SK-N-SH (cell line): ENCODE measurements around the gene SH3PXD2B. TPM values are rescaled to one million over a fixed set of nuclear protein-coding genes. Genes with fewer than 3 reads are reported as not detected.

ENCODE experiments used
- CTCF ChIA-PET: fragments of 300-600, 350-600 bp; formaldehyde crosslinking; extraction: SDS; loops from one replicate; lab custom pipeline; 2021; lab: Yijun Ruan, JAX
- POLR2A ChIA-PET: fragments of 350-600 bp; sonication (Branson Sonifier 250); formaldehyde crosslinking; extraction: SDS; loops from one replicate; lab custom pipeline; 2020; ENCODE audit warnings: antibody characterized with exemption, inconsistent platforms; lab: Yijun Ruan, JAX
- DNase-seq: peaks from one replicate; pipeline ENCODE4 v3.0.0; 2012
- H2AFZ ChIP-seq: fragments of 200-600 bp; sonication (generic); 2 replicates; pipeline ENCODE4 v1.8.1; 2016; ENCODE audit warnings: antibody characterized with exemption, mild to moderate bottlenecking, low read depth
- H3F3A ChIP-seq: fragments of 200-600 bp; sonication (generic); replicated peaks from 2 replicates; pipeline ENCODE3; 2016; ENCODE audit warnings: antibody characterized with exemption, mild to moderate bottlenecking; ENCODE audit not compliant: insufficient read depth
- H3K27ac ChIP-seq, 2 experiments: fragments of 200-500 bp in 1 of 2; fragments of 200-600 bp in 1 of 2; sonication (Bioruptor generic) in 1 of 2; sonication (generic), shearing (Covaris generic) in 1 of 2; 2 replicates each; pipeline versions ENCODE4 v1.5.1 to v1.6.1; 2014 to 2016; ENCODE audit warnings: low read depth in 2 of 2, inconsistent platforms in 1 of 2, low read length in 1 of 2, mild to moderate bottlenecking in 1 of 2, mixed read lengths in 1 of 2
- H3K27me3 ChIP-seq: fragments of 200-600 bp; sonication (generic), shearing (Covaris generic); 2 replicates; pipeline ENCODE4 v1.6.1; 2016; ENCODE audit warnings: mixed run types; ENCODE audit not compliant: insufficient read depth
- H3K36me3 ChIP-seq, 2 experiments: fragments of 200-500 bp in 1 of 2; fragments of 200-600 bp in 1 of 2; sonication (Bioruptor generic) in 1 of 2; sonication (generic) in 1 of 2; replicated peaks in 1 of 2; 2 replicates each; pipeline versions ENCODE3 to v1.5.1; 2014 to 2016; ENCODE audit warnings: low read length in 1 of 2, mild to moderate bottlenecking in 1 of 2; ENCODE audit not compliant: insufficient read depth in 2 of 2, control insufficient read depth in 1 of 2
- H3K4me1 ChIP-seq, 2 experiments: fragments of 200-500 bp in 1 of 2; fragments of 200-600 bp in 1 of 2; sonication (Bioruptor generic) in 1 of 2; sonication (generic), shearing (Covaris generic) in 1 of 2; 2 replicates each; pipeline versions ENCODE4 v1.5.1 to v1.6.1; 2014 to 2016; ENCODE audit warnings: low read depth in 1 of 2, low read length in 1 of 2, mixed run types in 1 of 2; ENCODE audit not compliant: insufficient read depth in 2 of 2, control insufficient read depth in 1 of 2
- H3K4me2 ChIP-seq: fragments of 200-600 bp; sonication (generic), shearing (Covaris generic); 2 replicates; pipeline ENCODE4 v1.6.1; 2017; ENCODE audit warnings: mixed run types
- H3K4me3 ChIP-seq, 2 experiments: fragments of 200-500 bp in 1 of 2; fragments of 200-600 bp in 1 of 2; sonication (Bioruptor generic) in 1 of 2; sonication (generic), shearing (Covaris generic) in 1 of 2; 2 replicates each; pipeline versions ENCODE4 v1.5.1 to v1.8.1; 2014 to 2016; ENCODE audit warnings: low read depth in 2 of 2, inconsistent platforms in 1 of 2, low read length in 1 of 2, mild to moderate bottlenecking in 1 of 2, mixed read lengths in 1 of 2, moderate library complexity in 1 of 2
- H3K79me2 ChIP-seq: fragments of 200-600 bp; sonication (generic); 2 replicates; pipeline ENCODE4 v1.8.1; 2017; ENCODE audit warnings: mild to moderate bottlenecking; ENCODE audit not compliant: insufficient read depth
- H3K9ac ChIP-seq: fragments of 200-600 bp; sonication (generic); 2 replicates; pipeline ENCODE4 v1.6.1; 2017; ENCODE audit warnings: mixed run types
- H3K9me2 ChIP-seq: fragments of 200-600 bp; sonication (generic); 2 replicates; pipeline ENCODE4 v1.6.1; 2017; ENCODE audit warnings: mixed run types
- H3K9me3 ChIP-seq: fragments of 200-600 bp; sonication (generic); 2 replicates; pipeline ENCODE4 v1.6.1; 2017; ENCODE audit warnings: mixed run types, mild to moderate bottlenecking, moderate library complexity
- H4K20me1 ChIP-seq: fragments of 200-600 bp; sonication (generic); 2 replicates; pipeline ENCODE4 v1.6.1; 2017; ENCODE audit warnings: mild to moderate bottlenecking, mixed run types; ENCODE audit not compliant: insufficient read depth
- EP300 ChIP-seq, 2 experiments: IDR thresholded peaks; 2 replicates each; pipeline versions ENCODE4 v1.4.0 to v1.6.1; 2012; ENCODE audit warnings: borderline replicate concordance in 1 of 2, low read depth in 1 of 2, low read length in 1 of 2
- FOSL2 ChIP-seq: IDR thresholded peaks from 2 replicates; pipeline ENCODE4 v1.4.0; 2012; ENCODE audit warnings: low read depth, mild to moderate bottlenecking, moderate library complexity, borderline replicate concordance
- GATA2 ChIP-seq: sonication (generic); formaldehyde crosslinking; IDR thresholded peaks from 2 replicates; pipeline ENCODE4 v1.5.0; 2020; ENCODE audit warnings: mild to moderate bottlenecking, missing genetic modification reagents
- MXI1 ChIP-seq: IDR thresholded peaks from 2 replicates; pipeline ENCODE4 v1.6.1; 2012; ENCODE audit warnings: mild to moderate bottlenecking, low read depth, low read length, improper control_type of control experiment
- NFIC ChIP-seq: IDR thresholded peaks from 2 replicates; pipeline ENCODE4 v1.4.0; 2012; ENCODE audit warnings: borderline replicate concordance
- POLR2AphosphoS5 ChIP-seq: IDR thresholded peaks from 2 replicates; pipeline ENCODE4 v1.6.1; 2012; ENCODE audit warnings: low read depth, low read length
- RFX5 ChIP-seq: IDR thresholded peaks from 2 replicates; pipeline ENCODE4 v1.6.1; 2012; ENCODE audit warnings: mild to moderate bottlenecking, improper control_type of control experiment, low read length
- RXRA ChIP-seq: IDR thresholded peaks from 2 replicates; pipeline ENCODE4 v1.4.0; 2012; ENCODE audit warnings: low read depth, mild to moderate bottlenecking, borderline replicate concordance
- SIN3A ChIP-seq: IDR thresholded peaks from 2 replicates; pipeline ENCODE4 v1.6.1; 2012; ENCODE audit warnings: low read depth, mild to moderate bottlenecking, low read length, moderate library complexity, borderline replicate concordance
- SMC3 ChIP-seq: IDR thresholded peaks from 2 replicates; pipeline ENCODE4 v1.6.1; 2012; ENCODE audit warnings: low read depth, low read length, improper control_type of control experiment
- YY1 ChIP-seq: IDR thresholded peaks from 2 replicates; pipeline ENCODE4 v1.4.0; 2012; ENCODE audit warnings: low read depth, mild to moderate bottlenecking
- WGBS: methylation state at CpG from one replicate; pipeline ENCODE4 v1.1.6; 2017; ENCODE audit warnings: low lambda C conversion rate; 5-methylcytosine and 5-hydroxymethylcytosine counted together
- polyA plus RNA-seq, 3 experiments: library from polyadenylated mRNA; depleted of rRNA; stranded (reverse); fragments of >200 nt; gene quantifications; 2 replicates each; pipeline ENCODE4 v1.2.3, GENCODE V29; 2012
- TF ChIP-seq, protein P1 (sequence below): IDR thresholded peaks from 2 replicates; pipeline ENCODE4 v1.4.0; 2012; ENCODE audit warnings: low read depth
- TF ChIP-seq, protein P2 (sequence below): fragments of 200-600 bp; sonication (generic); IDR thresholded peaks from 2 replicates; pipeline ENCODE4 v1.6.1; 2017; ENCODE audit warnings: antibody characterized with exemption, mild to moderate bottlenecking, moderate library complexity
- TF ChIP-seq, protein P3 (sequence below): fragments of 150-350 bp; IDR thresholded peaks from 2 replicates; pipeline ENCODE4 v1.6.1; 2016; ENCODE audit warnings: mild to moderate bottlenecking, low read depth, low read length
- TF ChIP-seq, protein P4 (sequence below): IDR thresholded peaks from 2 replicates; pipeline ENCODE4 v1.4.0; 2012; ENCODE audit warnings: low read depth, borderline replicate concordance

SH3PXD2B gene
- polyA plus RNA-seq, 1 of the 3 experiments (the other 2 are of a cell fraction) = 15.0 TPM

DNA sequence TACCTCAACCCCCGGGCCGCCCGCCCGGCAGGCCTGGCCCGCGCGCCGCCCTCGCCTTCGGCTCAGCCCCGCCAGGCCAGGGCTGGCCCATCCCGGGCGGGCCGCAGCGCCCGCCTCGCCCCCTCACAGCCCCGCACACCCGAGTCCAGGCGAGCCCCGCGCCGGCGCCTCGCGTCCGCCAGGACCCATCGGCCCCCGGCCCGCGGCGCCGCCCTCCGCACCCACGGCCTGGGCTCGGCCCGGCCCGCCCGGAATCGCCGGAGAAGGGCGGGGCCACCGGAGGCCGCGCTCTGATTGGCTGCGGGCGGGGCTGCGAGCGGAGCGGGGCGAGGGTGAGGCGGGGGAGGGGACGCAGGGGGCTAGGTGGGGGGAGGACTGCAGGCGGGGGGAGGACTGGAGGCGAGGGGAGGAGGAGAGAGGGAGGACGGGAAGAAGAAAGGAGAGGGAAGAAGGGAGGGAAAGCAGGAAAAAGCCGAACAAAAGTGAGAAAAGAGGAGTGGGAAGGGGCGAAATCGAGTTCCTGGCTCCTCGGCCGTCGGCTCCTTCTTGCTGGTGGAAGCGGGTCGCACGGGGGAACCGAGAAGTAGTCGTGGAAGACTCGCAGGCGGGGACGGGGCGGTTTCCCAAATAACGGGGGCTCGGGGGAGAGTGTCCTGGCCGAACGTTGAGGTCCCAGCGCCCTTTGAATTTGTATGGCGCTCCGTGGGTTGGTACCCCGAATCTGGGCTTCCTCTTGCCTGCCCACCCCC is 170.3 kb downstream of the SH3PXD2B start:
- Histone ChIP-seq H3K9ac (peak overlapping the region; percentile 89), H3K79me2 (peaks cover 44% of the 10 kb centered on the region), H3K27ac (peak overlapping the region; percentile 58 to 86), H3F3A (peaks cover 14% of the 10 kb centered on the region), H2AFZ (peak overlapping the region; percentile 95), H3K4me2 (peak overlapping the region; percentile 94), H3K4me3 (peak overlapping the region; percentile 74 to 77), H3K27me3 (no peaks in the 10 kb centered on the region)
- ChIA-PET CTCF (interaction anchor here (0.7 to 4.4 kb wide), 11 partner anchors 9 to 179 kb away, joined by 3 to 39 read pairs (median 5); partner anchors contain the start of gene STK10), POLR2A (interaction anchor here (1.6 to 2.0 kb wide), 2 partner anchors 177 to 278 kb away, joined by 5 to 9 read pairs; partner anchors contain the start of gene FBXW11)
- peak; percentile 55 for TF ChIP-seq MXI1
- TF ChIP-seq, protein P1, sequence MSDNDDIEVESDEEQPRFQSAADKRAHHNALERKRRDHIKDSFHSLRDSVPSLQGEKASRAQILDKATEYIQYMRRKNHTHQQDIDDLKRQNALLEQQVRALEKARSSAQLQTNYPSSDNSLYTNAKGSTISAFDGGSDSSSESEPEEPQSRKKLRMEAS = 0 out of 2 replicates have a peak, but pooled peaks have one; percentile 21
- peak; percentile 71 for TF ChIP-seq POLR2AphosphoS5
- no peak for TF ChIP-seq EP300 (IDR thresholded peaks at IDR 0.05; ENCODE audit: borderline replicate concordance in 1 of 2, low read depth in 1 of 2, low read length in 1 of 2)
- TF ChIP-seq, all 33 proteins: peak for 3
- WGBS = 1% methylated on average over 38 of the region's 79 CpGs
- Histone ChIP-seq H4K20me1 (peaks cover 41% of the 10 kb centered on the region), H3K4me1 (peaks cover 5 to 8% of the 10 kb centered on the region in 2 experiments; a peak in 3 of 4 replicates), H3K9me3 (no peaks in the 10 kb centered on the region), H3K9me2 (no peaks in the 10 kb centered on the region), H3K36me3 (peaks cover 0 to 4% of the 10 kb centered on the region in 2 experiments)
- peak; percentile 98 for DNase-seq

DNA sequence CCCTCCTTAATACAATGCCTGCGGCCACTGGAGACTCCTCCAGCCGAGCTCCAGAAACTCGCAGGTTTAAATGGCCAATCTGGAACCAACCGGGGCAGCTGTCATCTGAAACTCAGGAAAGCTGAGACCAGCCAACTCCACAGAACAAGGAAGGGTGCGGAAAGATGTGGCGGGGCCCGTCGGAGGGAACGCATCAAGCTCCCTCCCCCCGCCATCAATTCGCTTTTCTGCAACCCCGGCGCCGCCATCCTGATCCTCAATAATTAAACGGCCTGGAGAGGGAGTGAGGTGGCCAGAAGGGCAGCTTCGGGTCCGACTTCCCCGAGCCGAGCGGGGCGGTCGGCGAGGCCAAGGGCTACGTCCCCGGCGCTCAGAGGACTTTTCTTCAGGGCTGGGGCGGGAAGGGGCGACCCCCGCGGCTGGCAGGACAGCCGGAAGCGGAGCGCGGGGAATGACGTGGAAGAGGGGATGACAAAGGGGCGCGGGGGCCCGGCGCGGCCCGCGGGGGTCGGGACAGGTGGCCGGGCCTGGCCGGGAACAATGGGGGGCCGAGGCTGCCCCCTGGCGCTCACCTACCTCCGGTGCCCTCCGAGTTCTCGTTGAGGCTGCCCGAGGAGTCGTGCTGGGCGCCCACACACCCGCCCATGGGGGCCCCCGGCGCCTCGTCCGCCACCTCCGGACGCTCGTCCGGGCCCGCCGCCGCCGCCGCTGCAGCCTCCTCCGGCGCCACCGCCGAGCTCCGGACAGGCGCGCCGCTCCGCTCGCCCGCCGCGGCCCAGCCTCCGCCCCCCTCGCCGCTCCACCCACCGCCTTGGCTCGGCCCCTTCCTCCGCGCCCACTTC is 171.1 kb downstream of the SH3PXD2B start, which contains the start of gene UBTD2:
TSS of gene UBTD2 (minus strand) at position 745 of the 842 bp plus-strand sequence. CDS start at position 646, 99 bp downstream.
- H3K27me3 ChIP-seq = no peaks in the 10 kb centered on the region
- peak within 1 kb of the TSS; percentile 77 to 94 for H3K4me3 ChIP-seq
- H3K9me3 ChIP-seq = no peaks in the 10 kb centered on the region
- peaks cover 49% of the 10 kb centered on the region for H4K20me1 ChIP-seq
- H3K27ac ChIP-seq = peak within 1 kb of the TSS; percentile 67 to 86
- H3F3A ChIP-seq = peaks cover 14% of the 10 kb centered on the region
- POLR2A ChIA-PET = interaction anchor here (0.5 to 2.0 kb wide), 8 partner anchors 9 to 277 kb away, joined by 3 to 9 read pairs (median 3); partner anchors contain the start of gene FBXW11
- peak within 1 kb of the TSS; percentile 89 for H3K9ac ChIP-seq
- no peaks in the 10 kb centered on the region for H3K9me2 ChIP-seq
- H3K4me2 ChIP-seq = peak within 1 kb of the TSS; percentile 94
- peak; percentile 94 for DNase-seq
- CTCF ChIA-PET = interaction anchor here (0.7 to 4.4 kb wide), 29 partner anchors 8 to 191 kb away, joined by 3 to 39 read pairs (median 4); partner anchors contain the start of gene STK10
- 0% methylated on average over 15 of the region's 87 CpGs for WGBS
- peak within 1 kb of the TSS; percentile 95 for H2AFZ ChIP-seq
- peaks cover 5 to 8% of the 10 kb centered on the region in 2 experiments; a peak in 3 of 4 replicates for H3K4me1 ChIP-seq
- H3K79me2 ChIP-seq = peaks cover 52% of the 10 kb centered on the region
- H3K36me3 ChIP-seq = peaks cover 0 to 12% of the 10 kb centered on the region in 2 experiments
- TF ChIP-seq, protein P2, sequence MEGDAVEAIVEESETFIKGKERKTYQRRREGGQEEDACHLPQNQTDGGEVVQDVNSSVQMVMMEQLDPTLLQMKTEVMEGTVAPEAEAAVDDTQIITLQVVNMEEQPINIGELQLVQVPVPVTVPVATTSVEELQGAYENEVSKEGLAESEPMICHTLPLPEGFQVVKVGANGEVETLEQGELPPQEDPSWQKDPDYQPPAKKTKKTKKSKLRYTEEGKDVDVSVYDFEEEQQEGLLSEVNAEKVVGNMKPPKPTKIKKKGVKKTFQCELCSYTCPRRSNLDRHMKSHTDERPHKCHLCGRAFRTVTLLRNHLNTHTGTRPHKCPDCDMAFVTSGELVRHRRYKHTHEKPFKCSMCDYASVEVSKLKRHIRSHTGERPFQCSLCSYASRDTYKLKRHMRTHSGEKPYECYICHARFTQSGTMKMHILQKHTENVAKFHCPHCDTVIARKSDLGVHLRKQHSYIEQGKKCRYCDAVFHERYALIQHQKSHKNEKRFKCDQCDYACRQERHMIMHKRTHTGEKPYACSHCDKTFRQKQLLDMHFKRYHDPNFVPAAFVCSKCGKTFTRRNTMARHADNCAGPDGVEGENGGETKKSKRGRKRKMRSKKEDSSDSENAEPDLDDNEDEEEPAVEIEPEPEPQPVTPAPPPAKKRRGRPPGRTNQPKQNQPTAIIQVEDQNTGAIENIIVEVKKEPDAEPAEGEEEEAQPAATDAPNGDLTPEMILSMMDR = peak; percentile 56
- TF ChIP-seq RXRA = no peak
- no peak for TF ChIP-seq GATA2 (CRISPR knock-in tag)
- TF ChIP-seq, protein P1 = peak; percentile 11
- TF ChIP-seq RFX5 = peak; percentile 89
- TF ChIP-seq MXI1 = no peak; the same call in 1 of the 2 replicates
- TF ChIP-seq YY1 = peak; percentile 35; the same call in 1 of the 2 replicates
- peak; percentile 67; the same call in 1 of the 2 replicates for TF ChIP-seq SIN3A
- no peak for TF ChIP-seq FOSL2
- TF ChIP-seq, protein P3, sequence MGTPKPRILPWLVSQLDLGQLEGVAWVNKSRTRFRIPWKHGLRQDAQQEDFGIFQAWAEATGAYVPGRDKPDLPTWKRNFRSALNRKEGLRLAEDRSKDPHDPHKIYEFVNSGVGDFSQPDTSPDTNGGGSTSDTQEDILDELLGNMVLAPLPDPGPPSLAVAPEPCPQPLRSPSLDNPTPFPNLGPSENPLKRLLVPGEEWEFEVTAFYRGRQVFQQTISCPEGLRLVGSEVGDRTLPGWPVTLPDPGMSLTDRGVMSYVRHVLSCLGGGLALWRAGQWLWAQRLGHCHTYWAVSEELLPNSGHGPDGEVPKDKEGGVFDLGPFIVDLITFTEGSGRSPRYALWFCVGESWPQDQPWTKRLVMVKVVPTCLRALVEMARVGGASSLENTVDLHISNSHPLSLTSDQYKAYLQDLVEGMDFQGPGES = no peak
- TF ChIP-seq NFIC = no peak
- TF ChIP-seq, protein P4, sequence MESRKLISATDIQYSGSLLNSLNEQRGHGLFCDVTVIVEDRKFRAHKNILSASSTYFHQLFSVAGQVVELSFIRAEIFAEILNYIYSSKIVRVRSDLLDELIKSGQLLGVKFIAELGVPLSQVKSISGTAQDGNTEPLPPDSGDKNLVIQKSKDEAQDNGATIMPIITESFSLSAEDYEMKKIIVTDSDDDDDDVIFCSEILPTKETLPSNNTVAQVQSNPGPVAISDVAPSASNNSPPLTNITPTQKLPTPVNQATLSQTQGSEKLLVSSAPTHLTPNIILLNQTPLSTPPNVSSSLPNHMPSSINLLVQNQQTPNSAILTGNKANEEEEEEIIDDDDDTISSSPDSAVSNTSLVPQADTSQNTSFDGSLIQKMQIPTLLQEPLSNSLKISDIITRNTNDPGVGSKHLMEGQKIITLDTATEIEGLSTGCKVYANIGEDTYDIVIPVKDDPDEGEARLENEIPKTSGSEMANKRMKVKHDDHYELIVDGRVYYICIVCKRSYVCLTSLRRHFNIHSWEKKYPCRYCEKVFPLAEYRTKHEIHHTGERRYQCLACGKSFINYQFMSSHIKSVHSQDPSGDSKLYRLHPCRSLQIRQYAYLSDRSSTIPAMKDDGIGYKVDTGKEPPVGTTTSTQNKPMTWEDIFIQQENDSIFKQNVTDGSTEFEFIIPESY = no peak
- TF ChIP-seq SMC3 = peak; percentile 35
- no peak for TF ChIP-seq EP300 (IDR thresholded peaks at IDR 0.05; ENCODE audit: borderline replicate concordance in 1 of 2, low read depth in 1 of 2, low read length in 1 of 2)
